T-helper 2 cell treated with Interferon-gamma antibody and Interleukin-4, amounts not matched to agents 100 ng/mL and 5 ng/mL, for 36 hours (primary cell): ENCODE results near the gene MAP3K19. TPM values are rescaled to one million over a fixed set of nuclear protein-coding genes. Genes with fewer than 3 reads are reported as not detected.
"Not testable (repeated sequence)": the region's sequence is repeated elsewhere in the genome, so short reads cannot be mapped to it uniquely, and the experiment has no call there.

ENCODE experiments used
- intact Hi-C: fragments of 100-400 bp; cut with micrococcal nuclease; formaldehyde crosslinking; loops from one replicate; pipeline ENCODE4 v1.15.1; 2023
- total RNA-seq: library from RNA; stranded (reverse); gene quantifications from 2 replicates; pipeline ENCODE4 v1.2.3, GENCODE V29; 2022

The MAP3K19 gene
- total RNA-seq, 1 donor from 2014 or later: not detected

DNA sequence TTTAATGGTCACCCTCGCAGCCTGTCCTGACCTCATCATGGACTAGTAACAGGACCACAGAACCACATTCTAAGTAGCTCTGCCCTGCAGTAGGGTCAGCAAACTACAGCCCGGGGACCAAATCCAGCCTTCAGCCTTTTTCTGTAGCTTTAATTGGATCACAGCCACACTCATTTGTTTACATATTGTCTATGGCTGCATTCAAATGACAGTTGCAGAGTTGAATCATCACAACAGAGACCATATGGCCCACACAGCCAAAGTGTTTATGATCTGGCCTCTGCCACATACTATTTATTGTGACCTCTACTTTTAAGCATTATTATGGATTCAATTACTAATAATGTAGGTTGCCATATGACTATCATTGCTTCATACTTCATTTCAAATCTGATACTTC, 47.7 kb downstream of the MAP3K19 start:
- intact Hi-C loops: no loop called here

DNA sequence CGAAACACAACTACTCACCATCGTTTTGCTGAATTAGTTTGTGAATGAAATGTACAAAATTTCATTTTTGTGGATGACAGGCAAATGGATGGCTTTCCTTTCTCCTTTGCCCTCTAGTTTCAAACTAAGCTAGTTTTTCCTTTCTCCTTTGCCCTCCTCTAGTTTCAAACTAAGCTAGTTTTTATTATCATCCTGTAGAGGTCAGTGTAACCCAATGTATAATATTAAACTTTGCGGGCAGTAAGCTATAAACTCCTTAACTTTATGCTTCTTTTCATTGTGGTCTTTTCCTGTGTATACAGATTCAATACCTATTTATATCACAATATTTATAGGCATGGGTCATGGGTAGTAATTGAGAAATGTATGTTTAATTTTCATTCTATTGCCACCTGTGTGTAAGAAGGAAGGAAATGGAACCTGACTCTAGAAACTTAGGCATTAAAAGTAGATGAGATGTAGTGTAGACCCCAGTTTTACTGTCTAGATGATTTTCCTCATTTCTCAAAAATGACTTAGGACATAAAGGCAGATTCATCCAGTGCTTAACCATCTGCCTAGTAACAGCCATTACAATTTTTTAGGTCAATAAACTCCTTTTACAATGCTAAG, 58.1 kb downstream of the MAP3K19 start:
- intact Hi-C loops: loop anchor here (1.0 kb wide), 1 partner anchor 721 kb away; no protein-coding TSS in a partner anchor

DNA sequence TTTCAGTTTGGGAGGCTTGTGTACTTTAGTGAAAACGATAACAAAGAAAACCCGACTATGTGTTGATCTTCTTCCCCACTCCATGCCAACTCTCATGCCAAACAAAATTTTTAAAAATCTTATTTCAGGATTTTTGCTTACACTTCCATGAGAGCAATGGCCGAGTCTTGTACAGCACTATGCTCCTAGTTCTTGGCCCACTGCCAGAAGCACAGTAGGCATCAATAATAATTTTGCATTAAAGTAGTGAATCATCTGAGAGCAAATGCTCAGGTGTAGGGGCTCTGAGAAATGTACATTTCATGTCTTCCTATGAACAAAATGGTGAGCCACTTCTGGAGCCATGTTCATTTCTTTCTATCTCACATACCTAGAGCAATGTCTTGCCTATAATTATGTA, 62.2 kb downstream of the MAP3K19 start:
- intact Hi-C loops: no loop called here

DNA sequence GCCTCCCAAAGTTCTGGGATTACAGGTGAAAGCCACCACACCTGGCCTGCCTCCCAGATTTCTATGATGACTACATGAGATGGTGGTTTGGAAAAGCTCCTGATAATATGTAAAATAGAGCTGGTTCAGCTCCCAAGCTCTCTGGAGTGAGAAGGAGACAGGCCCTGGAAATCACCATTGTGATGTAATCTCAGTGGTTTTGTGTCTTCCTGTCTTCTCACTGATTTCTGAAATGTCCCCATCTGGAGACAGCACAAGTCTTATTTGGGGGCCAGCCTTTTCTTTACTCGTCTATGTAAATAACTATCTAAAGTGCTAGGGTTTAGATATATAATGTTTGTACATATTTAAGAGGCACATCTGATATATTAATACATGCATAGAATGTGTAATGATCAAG, 64.6 kb downstream of the MAP3K19 start:
- intact Hi-C loops: no loop called here

DNA sequence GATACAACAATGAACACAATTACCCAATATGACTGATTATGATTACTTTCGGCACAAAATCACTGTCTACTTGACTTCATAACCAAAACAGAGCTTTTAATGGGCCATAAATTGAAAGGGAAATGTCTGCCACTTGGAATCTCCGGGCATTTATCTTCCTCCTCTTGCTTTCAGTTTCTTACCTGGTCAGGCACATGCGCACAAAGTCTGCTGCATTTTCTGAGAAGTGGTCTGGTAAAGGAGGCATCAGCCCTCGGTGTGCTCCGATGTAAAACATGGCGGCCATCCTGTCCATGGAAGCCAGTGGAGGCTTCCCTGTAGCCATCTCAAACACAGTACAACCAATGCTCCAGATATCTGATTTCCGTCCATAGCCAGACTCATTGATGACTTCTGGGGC, 66.6 kb downstream of the MAP3K19 start:
- intact Hi-C loops: no loop called here

DNA sequence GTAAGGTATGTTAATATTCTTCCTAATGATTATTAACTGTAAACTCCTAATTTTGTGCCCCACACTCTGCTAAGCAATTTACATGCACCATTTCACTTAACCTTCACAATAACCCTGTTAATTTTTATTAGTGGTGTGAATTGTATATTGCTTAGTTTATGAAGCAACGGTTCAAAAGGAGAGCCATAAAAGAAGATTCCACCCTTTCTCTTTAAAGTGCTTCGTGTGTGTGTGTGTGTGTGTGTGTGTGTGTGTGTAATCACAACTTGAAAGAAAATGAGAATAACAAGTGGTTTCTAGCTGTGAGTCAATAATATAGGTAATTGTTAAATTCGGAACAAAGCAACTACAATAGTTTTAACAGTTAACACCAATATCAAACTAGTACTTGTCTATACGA, 68.0 kb downstream of the MAP3K19 start:
- intact Hi-C loops: no loop called here

DNA sequence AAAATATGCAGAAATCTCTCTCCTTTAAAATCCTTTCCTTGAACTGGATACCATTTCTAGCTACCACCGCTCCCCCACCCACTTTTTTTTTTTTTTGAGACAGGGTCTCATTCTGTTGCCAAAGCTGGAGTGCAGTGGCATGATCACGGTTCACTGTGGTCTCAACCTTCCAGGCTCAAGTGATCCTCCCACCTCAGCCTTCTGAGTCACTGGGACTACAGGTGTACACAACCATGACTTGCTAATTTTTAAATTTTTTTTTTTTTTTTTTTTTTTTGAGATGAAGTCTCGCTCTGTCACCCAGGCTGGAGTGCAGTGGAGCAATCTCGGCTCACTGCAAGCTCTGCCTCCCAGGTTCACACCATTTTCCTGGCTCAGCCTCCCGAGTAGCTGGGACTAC, 70.1 kb downstream of the MAP3K19 start:
- intact Hi-C loops: not testable (repeated sequence)

DNA sequence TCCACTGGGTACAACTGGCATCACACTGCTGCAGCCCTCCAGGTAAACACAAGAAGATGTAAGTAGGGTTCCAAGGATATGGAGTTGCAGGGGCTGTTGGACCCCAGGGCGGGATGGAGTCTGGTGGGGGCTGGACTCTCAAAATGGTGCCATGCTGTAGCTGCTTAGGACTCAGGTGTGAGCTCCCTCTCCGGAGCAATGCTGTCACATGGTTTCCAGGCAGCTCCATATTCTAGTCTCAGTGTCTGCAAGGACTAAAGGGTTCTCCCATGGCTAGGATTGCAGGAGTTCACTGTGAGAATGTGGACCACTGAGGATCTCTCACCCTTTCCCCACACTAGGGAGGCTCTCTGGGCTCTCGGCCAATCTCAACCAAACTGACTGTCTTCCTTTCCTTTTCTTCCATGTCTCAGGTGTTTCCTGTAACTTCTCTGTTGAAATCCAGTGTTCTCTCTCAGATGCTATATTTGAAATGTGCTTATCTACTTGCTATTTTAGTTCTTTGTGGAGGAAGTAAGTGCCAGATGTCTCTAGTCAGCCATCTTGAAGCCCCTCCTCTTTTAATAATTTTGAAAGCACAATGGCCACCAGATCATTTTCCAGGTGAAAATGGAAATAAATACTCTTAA, 71.1 kb downstream of the MAP3K19 start:
- intact Hi-C loops: no loop called here

DNA sequence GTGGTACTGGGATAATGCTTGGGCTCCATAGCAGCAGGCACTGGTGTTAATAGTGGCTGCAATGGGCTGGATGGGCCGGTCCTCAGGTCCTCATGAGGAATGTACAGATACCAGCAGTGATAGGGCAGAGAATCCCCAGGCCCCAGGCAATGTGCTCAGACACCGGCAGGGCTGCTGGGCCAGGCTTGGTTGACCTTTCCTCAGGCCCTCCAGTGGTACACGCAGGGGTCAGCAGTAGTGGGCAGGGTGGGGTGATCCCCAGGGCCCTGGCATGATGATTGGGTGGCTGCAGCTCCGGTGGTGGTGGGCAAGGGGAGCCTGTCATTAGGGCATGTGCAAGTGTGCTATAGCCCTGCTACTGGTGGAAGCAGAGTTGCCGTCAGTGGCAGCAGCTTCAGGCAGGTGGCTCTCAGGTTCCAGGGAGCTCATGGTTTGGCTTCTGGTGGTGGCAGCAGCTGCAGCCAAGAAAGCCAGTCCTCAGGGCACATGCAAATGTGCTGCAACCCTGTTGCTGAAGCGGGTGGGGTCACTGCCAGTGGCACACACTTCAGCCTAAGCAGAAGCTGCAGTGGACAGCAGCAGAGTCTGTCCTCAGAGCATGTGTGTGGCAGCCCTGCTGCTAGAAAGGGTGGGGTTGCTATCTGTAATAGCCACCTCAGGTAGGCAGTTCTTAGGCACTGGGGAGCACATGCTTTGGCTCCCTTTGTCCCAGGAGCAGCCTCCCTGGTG, 71.8 kb downstream of the MAP3K19 start:
- intact Hi-C loops: no loop called here

DNA sequence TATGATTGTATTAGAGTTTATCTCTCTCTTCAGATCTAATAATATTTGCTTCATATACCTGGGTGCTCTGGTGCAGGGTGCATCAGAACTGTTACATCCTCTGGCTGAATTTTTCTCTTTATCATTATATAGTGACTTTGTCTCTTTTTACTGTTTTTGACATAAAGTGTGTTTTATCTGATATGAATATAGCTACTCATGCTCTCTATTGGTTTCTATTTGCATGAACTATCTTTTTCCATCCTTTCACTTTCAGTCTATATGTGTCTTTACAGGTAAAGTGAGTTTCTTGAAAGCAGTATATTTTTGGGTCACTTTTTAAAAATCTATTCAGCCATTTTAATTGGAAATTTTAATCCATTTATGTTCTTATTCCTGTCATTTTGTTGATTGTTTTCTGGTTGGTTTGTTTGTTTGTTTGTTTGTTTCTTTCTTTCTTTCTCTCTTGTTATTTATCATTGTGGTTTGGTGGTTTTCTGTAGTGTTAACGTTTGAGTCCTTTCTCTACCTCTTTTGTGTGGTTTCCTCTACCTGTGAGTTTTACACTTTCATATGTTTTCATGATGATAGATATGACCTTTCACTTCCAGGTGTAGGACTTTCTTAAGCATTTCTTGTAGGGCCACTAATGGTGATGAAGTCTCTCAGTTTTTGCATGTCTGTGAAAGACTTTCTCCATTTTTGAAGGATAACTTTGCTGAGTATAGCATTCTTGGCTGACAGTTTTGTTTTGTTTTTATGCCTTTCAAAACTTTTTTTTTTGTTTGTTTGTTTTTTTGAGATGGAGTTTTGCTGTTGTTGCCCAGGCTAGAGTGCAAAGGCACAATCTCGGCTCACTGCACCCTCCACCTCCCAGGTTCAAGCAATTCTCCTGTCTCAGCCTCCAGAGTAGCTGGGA, 73.8 kb downstream of the MAP3K19 start:
- intact Hi-C loops: loop anchor here (1.0 kb wide), 1 partner anchor 558 kb away; the partner anchor contains the start of genes R3HDM1 and ZRANB3

DNA sequence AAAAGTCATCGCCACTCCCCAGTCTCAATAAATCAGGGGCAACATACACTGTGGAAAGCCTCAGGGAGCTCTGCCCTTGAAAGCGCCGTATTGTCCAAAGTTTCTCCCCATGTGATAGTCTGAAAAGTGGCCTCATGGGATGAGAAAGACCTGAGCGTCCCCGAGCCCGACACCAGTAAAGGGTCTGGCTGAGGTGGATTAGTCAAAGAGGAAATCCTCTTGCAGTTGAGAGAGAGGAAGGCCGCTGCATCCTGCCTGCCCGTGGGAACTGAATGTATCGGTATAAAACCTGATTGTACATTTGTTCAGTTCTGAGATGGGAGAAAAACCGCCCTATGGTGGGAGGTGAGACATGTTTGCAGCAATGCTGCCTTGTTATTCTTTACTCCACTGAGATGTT, 80.1 kb downstream of the MAP3K19 start:
- intact Hi-C loops: not testable (repeated sequence)

DNA sequence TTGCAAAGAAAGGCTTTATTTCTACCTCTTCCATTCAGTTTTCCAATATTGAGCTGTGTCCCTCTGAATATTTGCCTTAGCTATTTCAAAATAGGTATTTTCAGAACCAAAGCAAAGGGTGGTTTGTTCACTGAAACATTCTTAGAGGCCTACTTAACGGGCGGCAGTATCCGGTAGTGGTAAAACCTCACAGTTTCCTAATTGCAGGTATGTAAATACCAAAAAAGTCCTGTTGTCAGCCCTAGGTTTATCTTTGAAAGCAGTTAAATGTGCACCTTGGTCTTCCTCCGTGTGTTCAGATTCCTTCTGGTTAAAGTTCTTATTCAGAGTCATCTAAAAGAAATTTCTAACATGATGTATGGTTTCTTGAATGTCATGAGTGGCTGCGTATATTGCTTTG, 89.8 kb downstream of the MAP3K19 start:
- intact Hi-C loops: no loop called here

DNA sequence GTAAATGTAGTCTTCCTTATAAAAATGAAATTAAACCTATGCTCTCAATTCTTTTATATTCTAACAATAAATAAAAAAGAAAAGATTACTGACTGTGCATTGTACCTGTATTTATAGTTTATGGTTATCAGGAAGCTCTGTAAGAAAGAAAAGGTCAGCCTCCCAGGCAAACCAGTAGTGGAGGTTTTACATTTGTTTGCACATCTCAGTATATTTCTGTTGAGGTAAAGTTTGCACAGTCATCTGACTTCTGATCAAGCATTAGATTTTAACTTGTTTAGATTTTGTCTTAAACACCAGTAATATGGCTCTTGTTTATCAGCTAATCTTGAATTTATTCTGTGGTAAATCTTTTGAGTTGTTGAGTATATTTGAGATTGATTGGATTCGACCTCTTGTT, 91.5 kb downstream of the MAP3K19 start:
- intact Hi-C loops: no loop called here

DNA sequence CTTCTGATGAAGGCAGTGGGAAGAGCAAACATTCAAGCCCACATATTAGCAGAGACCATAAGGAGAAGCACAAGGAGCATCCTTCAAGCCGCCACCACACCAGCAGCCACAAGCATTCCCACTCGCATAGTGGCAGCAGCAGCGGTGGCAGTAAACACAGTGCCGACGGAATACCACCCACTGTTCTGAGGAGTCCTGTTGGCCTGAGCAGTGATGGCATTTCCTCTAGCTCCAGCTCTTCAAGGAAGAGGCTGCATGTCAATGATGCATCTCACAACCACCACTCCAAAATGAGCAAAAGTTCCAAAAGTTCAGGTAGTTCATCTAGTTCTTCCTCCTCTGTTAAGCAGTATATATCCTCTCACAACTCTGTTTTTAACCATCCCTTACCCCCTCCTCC, 93.2 kb downstream of the MAP3K19 start:
- intact Hi-C loops: loop anchor here (5.0 kb wide), 1 partner anchor 37 kb away; the partner anchor contains the start of gene CCNT2

DNA sequence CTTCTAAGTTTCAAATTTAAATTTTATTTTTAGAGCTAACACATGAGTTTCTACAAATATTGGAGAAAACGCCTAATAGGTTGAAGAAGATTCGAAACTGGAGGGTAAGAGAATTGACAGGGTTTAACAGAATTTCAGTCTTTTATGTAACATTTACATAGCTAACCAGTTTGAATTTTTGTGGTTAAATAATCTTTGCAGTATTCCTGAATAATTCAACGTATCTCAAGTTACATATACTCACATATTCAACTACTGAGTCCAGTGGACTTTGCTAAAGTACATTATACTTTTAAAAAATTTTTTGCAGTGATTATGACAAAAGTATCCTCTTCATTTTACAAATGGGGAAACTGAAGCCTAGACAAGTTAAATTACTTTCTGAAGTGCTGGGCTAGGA, 94.6 kb downstream of the MAP3K19 start:
- intact Hi-C loops: loop anchor here (5.0 kb wide), 1 partner anchor 35 kb away; the partner anchor contains the start of gene CCNT2

DNA sequence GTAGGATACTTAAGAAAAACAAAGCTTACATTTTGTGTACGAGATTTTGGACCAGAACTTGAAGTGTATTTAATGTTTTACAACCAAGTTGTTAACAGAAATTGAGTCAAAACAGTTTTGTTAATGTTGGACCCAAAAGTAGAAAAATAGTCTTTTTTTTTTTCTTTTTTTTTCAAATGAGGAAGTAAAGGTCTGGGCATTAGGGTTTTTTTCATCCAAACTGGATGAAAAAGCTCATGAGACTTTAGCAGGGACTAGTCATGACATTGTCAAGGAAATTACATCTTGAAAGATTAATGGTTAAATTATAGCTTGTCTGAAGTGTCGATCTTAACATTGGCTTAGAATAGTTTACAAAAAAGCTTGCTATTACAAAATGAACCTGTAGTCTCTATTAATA, 96.4 kb downstream of the MAP3K19 start:
- intact Hi-C loops: loop anchor here (5.0 kb wide), 1 partner anchor 34 kb away; the partner anchor contains the start of gene CCNT2

DNA sequence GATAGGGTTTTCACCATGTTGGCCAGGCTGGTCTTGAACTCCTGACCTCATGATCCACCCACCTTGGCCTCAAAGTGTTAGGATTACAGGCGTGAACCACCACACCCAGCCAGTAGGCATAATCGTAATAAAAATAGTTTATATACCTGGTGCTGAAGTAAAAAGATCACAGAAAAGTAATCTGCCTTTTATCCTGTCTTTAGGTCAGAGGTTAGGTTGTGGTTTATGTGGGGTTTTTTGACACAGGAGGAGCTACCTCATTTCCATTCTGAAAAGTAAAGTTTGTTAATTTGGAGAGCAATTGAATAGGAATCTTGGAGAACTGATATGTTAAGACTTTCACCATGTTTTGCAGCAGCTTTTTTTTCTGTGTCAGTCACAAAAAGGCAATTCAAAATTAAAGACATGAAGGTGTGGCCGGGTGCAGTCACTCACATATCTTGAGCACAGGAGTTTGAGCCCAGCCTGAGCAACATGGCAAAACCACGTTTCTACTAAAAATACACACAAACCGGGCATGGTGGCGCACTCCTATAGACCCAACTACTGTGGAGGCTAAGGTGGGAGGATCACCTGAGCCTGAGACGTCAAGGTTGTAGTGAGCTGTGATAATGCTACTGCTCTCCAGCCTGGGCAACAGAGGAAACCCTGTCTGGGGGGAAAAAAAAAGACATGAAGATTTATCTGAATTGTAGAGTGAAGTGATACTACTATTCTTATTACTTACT, 97.1 kb downstream of the MAP3K19 start:
- intact Hi-C loops: loop anchor here (5.0 kb wide), 1 partner anchor 33 kb away; the partner anchor contains the start of gene CCNT2

DNA sequence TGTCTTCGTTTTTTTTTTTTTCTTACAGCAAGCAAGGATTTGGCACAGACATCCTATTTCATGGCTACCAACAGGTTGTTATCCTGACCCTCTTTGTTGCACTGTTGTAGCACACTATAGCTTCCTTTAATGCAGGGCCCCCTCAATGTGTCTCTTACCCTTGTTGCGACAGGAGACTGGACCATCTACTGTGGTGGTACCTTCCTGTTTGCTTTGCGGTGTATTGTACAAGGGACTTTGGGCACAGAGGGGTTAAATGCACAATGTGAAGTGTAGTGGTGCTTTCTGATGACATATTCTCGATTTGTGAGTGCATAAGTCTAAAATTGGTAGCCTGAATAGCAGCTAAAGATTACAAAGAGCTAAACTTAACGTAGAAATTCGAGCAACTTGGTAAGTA, 101.2 kb downstream of the MAP3K19 start:
- intact Hi-C loops: no loop called here

DNA sequence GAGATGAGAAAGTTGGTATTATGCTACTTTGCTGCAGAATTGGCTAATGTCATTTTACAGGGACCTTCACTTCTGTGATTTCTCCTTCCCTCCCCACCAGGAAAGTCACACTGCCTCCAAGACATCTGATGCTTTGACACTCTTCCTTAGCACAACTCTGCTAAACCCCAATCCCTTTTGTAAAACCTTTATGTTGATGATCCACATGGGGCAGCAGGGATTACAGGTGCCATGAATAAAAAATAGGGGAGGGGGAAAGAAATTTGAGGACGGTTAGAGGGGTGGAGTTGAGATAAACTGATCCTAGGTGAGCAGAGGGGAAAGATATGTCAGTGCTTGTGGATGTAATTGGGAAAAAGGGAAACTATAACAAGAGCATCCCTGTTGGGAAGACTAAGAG, 102.3 kb downstream of the MAP3K19 start:
- intact Hi-C loops: no loop called here

DNA sequence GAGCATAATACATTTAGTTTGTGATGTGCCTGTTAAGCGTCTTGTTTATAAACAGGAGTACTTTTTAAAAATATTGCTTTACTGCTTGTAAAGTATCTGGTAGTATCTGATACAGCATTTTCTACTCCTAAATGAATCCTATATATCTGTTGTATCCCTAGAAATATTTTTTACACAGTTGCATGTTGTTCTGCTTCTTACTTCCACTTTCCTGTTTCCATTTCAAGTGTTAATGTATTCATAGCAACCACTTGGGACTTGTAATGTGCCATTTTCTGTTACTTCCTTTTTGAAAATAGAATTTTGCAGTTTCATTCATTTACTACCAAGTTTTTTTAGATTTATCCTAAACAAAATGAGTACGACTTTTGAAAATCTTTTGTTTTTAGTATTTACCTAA, 103.7 kb downstream of the MAP3K19 start:
- intact Hi-C loops: no loop called here

DNA sequence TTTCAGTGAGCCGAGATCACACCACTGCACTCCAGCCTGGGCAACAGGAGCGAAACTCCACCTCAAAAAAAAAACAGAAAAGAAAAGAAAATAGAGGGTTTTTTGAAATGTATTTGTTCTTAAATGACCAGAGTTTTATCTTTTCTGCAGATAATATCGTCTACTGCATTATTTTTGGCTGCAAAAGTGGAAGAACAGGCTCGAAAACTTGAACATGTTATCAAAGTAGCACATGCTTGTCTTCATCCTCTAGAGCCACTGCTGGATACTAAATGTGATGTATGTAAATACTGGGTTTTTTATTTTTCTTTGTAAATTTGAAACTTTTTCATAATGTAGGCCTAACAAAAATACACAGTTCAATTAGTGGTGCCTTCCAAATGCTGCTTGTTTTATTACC, 110.6 kb downstream of the MAP3K19 start:
- intact Hi-C loops: no loop called here
